GM04503 (cell line): ENCODE measurements around the gene HEXIM1.

Experiments
- DNase-seq: peaks from one replicate; pipeline ENCODE4 v3.0.0-alpha.2; 2012; ENCODE audit warnings: low read depth

HEXIM1 gene

DNA sequence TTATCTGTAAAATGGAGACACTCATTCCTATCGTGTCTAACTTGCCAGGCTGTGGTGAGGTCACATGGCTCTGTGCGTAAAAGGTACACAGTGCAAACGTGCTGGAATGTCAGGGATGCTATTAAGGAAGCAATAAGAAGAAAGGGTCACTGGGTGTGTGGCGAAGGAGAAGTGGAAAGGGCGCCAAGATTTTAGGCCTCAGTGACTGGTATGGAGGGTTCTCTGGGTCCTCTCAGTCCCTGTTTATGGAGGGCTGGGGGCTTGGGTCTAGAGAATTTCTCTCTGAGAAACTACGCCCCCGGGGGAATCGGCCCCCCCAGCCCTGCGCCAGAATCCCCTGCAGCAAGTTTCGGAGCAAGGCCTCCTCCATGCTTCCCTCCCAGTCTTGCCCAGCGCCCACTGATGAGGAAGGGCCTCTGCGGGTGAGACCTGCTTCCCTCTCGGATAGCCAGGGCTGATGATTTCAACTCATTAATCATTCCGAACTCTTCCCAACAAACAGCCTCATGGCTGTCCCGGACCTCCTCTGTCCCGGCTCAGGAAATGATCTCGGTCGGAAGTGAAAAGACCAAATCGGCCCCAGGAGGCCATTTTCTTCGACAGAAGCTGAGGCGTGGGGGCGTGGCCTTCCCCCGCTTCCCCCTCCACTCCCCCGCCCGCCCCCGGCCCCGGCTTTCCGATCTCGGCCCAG is 1.2 kb upstream of the HEXIM1 start:
- no peak for DNase-seq

DNA sequence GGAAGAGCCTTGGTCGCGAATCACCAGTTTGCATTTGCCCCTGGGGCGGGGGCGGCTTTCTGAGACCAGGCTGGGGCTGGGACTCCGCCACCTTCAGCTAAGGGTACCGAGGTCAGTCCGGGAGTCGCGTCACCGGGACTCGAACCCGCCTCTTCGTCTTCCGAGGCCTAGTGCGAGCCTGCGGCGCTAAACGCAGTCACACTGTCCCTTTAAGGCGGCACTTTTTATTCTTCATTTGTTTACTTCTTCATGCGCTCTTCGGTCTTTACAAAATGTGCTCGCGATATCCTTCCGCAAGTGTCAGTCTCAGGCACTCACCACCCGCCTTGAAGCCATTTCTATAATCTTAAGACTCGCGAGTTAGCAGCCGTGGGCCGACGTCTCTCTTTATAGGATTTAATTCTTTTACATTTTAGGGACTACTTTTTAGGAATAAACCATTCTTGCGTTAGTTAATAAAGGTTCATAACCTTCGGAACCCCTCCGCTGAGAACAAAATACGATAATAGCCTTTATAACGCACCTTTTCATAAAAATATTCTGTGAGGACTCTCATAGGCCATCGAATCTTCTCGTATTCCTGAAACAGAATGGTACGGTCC is 593 bp upstream of the HEXIM1 start:
- DNase-seq = no peak

DNA sequence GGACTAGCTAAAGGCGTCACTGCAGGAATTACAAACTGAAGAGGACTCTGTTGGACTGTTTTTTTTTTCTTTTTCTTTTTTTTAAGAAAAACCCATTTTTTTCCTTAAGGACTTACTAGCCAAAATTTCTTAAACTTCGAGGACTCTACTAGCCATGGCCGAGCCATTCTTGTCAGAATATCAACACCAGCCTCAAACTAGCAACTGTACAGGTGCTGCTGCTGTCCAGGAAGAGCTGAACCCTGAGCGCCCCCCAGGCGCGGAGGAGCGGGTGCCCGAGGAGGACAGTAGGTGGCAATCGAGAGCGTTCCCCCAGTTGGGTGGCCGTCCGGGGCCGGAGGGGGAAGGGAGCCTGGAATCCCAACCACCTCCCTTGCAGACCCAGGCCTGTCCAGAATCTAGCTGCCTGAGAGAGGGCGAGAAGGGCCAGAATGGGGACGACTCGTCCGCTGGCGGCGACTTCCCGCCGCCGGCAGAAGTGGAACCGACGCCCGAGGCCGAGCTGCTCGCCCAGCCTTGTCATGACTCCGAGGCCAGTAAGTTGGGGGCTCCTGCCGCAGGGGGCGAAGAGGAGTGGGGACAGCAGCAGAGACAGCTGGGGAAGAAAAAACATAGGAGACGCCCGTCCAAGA is 878 bp downstream of the HEXIM1 start:
- DNase-seq = no peak

DNA sequence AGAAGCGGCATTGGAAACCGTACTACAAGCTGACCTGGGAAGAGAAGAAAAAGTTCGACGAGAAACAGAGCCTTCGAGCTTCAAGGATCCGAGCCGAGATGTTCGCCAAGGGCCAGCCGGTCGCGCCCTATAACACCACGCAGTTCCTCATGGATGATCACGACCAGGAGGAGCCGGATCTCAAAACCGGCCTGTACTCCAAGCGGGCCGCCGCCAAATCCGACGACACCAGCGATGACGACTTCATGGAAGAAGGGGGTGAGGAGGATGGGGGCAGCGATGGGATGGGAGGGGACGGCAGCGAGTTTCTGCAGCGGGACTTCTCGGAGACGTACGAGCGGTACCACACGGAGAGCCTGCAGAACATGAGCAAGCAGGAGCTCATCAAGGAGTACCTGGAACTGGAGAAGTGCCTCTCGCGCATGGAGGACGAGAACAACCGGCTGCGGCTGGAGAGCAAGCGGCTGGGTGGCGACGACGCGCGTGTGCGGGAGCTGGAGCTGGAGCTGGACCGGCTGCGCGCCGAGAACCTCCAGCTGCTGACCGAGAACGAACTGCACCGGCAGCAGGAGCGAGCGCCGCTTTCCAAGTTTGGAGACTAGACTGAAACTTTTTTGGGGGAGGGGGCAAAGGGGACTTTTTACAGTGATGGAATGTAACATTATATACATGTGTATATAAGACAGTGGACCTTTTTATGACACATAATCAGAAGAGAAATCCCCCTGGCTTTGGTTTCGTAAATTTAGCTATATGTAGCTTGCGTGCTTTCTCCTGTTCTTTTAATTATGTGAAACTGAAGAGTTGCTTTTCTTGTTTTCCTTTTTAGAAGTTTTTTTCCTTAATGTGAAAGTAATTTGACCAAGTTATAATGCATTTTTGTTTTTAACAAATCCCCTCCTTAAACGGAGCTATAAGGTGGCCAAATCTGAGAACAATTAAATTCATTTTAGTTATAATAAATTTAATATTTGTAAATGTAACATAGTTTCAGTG is 1.7 kb downstream of the HEXIM1 start:
- no peak for DNase-seq

GRCh38 chr17:45150911-45151809 is 2.9 kb downstream of the HEXIM1 start:
- no peak for DNase-seq

- DNase-seq = no peak
Observed at GRCh38 chr17:45155029-45155428, 6.8 kb downstream of the HEXIM1 start.

DNA sequence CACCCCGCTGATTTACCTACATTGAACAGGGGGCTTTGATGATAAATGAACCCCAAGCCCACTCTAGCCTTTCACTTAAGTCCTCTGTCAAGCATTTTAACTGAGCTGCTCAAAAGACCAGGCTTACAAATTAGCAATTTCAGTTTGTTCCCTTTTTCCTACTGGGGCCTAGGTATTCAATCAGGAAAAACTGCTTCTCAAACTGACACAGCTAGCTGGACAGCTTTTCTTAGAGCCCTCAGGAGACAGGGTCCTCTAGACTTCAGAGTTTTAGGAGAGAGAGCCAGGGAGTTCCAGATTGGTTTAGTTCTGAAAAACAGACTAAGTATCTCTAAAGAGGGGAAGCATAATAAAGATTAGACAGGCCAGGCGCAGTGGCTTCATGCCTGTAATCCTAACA is 7.2 kb downstream of the HEXIM1 start:
- no peak for DNase-seq

DNA sequence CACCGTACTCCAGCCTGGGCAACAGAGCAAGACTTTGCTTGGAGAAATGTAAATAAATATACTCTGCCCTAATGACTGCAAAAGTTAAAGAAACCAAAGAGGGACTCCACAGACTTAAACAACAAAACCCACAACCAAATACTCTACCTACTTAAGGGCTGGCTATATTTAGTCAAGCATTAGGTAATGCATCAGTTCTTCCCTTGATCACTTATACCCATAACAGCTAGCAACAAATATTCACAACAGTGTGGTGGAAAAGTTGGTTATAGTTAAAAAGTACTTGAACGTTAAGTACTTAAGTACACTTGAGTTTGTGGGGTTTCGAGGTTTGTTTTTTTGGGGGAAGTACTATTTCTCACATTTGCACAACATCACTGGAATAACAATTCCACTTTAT is 8.0 kb downstream of the HEXIM1 start:
- no peak for DNase-seq

DNA sequence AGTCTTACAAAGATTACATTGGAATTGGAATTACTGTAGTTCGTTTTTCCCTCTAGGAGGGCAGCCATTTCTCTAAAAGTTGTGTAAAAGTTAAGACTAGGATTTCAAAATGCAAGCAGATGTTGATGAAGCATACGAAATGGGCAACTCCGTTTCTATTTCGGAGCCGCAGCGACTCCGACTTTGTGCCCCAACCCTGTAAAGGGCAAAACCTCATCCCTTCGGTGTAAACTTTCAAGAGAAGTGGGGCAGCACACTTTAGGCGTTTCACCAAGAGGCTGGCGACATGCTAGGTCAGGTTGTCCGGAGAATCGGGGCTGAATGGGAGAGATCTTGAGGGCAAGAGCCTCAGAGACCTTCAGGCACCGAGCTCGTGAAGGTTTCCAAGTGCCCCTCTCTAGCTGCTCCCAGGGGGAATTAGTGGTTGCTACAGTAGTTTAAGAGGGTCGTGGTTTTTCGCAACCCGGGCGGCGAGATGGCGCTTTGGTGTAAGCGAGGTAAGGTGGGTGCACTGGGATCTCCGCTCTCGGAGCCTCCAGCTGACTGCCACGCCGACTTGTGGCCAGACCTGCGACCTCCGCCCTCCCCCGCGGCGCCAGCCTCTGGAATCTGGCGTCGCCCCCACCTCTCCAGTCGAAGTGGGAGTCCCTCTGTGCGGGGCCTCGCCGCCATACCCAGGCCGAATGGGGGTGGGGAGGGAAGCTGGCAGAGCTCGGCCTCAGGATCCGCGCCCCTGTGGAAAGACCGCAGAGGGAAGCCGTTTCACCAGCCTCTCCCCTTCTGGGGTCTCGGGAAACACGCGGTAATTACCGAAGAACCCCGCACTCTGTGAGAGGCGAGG is 12.4 kb downstream of the HEXIM1 start:
- no peak for DNase-seq

DNA sequence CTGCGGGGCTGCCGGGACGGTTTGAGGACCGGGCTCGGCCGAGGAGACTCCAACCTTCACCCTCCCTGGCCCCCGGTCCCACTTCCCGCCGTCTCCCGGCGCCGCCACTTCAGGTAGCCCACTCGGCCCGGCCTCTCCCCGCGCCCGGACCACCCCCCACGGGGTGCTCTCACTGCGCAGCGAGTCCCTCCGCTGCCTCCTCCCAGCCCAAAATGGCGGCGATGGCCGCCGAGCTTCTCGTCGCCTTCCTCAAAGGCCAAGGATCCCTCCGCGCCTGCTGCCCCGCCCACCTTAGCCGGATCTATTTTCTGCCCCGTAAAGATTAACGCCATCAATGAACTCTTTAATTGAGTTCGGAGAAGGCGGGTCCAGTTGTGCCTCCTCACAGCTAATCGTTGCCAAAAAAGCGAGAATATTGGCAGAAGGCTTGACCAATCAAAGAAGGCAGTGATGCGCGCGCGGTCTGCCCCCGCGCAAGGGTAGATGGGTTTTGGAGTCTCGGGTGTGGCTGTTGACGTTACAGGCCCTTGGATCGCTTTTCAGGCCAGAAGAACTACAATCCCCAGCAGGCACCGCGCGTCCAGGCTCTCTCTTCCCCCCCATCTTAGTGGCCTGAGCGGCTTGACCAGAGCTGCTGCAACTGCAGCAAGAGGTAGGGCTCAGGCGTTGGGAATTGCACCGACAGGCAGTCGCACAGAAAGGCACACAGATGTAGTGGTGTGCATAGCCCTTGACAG is 13.2 kb downstream of the HEXIM1 start, which contains the start of gene HEXIM2:
Gene HEXIM2 (plus strand): TSS at position 588 of the 737 bp plus-strand sequence. CDS start 919 bp downstream, outside the sequence.
- peak; percentile 99 for DNase-seq

DNA sequence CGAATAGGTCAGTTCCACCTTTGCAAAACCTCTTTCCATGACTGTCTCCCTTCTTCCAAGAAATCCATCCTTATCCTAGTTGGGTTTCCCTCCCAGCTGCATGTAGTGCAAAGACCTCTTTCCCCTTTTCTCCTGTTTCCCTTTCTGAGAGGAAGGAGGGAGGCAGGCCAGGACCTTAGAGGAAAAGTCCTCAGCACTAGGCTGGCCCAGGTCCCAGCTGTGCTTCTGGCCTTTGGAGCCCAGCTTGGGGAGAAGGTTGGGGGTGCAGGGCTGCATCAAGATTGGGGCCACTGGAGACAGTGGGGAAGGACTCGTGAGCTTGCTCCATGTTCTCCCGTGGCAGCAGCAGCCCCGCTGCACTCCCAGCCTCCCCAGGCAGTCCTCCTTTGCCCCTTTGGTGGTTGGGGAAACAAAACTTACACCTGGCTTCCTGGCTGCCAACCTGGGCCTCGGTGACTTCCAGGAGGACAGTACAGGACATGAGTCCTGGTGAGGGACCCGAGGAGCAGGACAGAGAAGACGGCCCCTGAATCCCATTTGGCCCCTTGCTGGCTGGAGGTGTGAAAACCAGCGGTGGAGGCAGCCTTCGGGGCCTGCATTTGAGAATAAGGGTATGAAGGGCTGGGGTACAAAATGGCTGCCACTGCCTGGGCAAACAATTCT is 13.9 kb downstream of the HEXIM1 start:
- DNase-seq = no peak

DNA sequence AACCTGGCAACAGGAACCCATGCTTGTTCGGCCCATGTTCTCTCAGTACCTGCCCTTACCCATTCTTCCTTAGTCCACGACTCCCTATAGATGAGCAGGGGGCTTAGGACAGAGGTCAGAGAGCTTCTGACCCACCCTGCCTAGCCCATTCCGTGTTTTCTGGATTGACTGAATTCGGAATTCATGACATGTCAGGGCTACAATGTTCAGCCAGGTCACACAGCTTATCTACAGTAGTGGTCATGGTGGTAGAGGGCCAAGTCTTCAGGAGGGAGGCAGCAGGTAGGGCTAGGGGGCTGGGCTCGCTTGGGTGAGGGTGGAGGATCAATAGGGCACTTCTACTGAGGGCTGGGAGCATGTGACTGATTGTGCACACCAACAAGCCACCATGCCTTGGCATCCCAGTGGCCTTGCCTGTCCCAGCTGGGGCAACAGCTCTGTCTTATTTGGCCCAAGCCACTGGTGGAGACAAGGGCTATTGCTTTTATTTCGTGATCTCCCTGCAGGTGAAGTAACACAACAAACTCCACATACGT is 16.5 kb downstream of the HEXIM1 start:
- DNase-seq = no peak

- no peak for DNase-seq
Observed at GRCh38 chr17:45168991-45169752, 20.9 kb downstream of the HEXIM1 start.

GRCh38 chr17:45170280-45170930 is 22.1 kb downstream of the HEXIM1 start:
- DNase-seq = no peak

DNA sequence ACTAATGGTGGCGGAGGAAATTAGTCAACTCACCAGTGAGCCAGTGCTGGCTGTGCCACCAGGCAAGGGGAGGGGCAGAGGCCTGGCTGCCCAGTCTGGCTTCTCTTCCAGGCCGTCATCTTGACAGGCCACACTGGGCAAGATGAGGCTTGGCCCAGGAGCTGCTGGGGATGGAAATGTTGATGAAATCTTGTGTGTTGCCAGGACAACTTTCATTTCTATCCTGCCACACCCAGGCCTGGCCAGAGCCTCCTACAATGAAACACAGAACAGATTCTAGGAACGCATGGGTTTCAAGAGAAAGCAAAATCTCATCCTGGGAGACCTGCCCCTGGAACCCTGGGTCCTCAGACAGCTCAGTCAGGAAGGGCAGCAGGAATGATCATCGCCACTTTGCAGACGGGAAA is 22.7 kb downstream of the HEXIM1 start:
- DNase-seq = peak; percentile 88

- DNase-seq = no peak
Observed at GRCh38 chr17:45171338-45172231, 23.3 kb downstream of the HEXIM1 start.
